HG02588 (cell line): ENCODE data around the gene IL17B.

Source experiments
- ATAC-seq: cut with Tn5 transposase; IDR thresholded peaks from one replicate; pipeline ENCODE4 v1.9.1; 2021; ENCODE audit warnings: mild to moderate bottlenecking, moderate library complexity; ENCODE audit not compliant: unreplicated experiment

The IL17B gene

GRCh38 chr5:149415066-149415967 is 36.2 kb upstream of the IL17B start:
- ATAC-seq: no peak

- ATAC-seq: no peak
Measured at GRCh38 chr5:149414405-149415065, 35.4 kb upstream of the IL17B start.

DNA sequence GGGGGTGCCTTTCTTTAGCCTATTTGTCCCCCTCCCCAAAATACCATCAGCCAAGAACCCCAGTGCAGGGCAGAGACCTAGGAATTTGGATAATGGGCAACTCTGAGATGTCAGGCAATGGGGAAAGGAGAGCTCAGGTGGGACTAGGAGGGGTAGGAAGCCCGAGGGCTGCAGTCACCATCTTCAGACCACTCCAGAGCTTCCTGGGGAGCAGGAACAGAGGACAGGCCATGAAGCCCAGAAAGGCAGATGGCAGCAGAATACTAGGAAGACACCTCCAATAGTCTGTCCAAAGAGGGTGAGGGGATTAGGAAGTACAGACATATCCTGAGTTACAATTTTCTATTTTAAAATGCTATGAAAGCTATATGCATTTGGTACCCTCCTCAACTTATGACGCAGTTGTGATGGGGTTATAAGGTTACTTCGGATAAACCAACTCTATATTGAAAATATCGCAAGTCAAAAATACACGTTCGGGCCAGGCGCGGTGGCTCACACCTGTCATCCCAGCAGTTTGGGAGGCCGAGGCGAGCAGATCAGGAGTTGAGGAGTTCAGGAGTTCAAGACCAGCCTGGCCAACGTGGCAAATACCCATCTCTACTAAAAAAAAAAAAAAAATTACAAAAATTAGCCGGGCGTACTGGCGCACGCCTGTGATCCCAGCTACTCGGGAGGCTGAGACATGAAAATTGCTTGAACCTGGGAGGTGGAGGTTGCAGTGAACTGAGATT is 34.6 kb upstream of the IL17B start:
- ATAC-seq: no peak

DNA sequence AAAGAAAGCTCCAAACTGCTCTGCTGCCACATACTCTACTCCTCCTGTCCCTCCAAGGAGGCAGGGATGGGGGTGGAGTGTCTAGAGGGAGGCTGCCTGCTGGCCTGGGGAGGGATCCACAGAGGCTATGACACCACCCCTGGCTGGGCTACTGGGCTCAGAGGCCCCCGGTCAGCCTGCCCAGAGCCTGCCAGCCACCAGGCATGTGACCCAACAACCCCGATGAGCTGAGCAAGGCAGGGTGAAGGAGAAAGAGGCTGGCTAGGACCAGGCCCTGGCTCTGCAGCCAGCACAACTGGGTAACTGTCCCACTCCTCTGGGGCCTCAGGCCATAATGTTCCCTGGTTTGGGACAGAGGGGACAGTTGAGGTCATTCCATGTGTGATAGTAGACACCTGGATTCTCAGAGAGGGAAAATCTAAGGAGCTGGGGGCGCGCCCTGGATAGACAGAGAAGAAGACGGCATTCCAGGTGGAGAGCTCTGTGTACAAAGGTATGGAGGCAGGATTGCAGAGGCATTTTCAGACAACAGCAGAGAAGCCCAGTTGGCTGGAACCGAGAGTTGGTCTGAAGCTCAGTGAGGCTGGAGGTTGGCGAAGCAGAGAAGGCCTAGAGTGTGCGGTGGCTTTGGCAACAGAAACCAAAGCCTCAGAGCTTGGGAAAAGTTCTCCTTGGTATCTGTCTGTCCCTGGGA is 33.8 kb upstream of the IL17B start:
- ATAC-seq: no peak

GRCh38 chr5:149411738-149412519 is 32.8 kb upstream of the IL17B start:
- no peak for ATAC-seq

GRCh38 chr5:149410721-149411432 is 31.8 kb upstream of the IL17B start:
- ATAC-seq: no peak

GRCh38 chr5:149410071-149410470 is 31.0 kb upstream of the IL17B start:
- no peak for ATAC-seq

- no peak for ATAC-seq
Measured at GRCh38 chr5:149409268-149409948, 30.3 kb upstream of the IL17B start.

- ATAC-seq: no peak
Measured at GRCh38 chr5:149408252-149409099, 29.4 kb upstream of the IL17B start.

GRCh38 chr5:149407323-149408251 is 28.5 kb upstream of the IL17B start:
- ATAC-seq: no peak

GRCh38 chr5:149406979-149407306 is 27.9 kb upstream of the IL17B start:
- no peak for ATAC-seq

DNA sequence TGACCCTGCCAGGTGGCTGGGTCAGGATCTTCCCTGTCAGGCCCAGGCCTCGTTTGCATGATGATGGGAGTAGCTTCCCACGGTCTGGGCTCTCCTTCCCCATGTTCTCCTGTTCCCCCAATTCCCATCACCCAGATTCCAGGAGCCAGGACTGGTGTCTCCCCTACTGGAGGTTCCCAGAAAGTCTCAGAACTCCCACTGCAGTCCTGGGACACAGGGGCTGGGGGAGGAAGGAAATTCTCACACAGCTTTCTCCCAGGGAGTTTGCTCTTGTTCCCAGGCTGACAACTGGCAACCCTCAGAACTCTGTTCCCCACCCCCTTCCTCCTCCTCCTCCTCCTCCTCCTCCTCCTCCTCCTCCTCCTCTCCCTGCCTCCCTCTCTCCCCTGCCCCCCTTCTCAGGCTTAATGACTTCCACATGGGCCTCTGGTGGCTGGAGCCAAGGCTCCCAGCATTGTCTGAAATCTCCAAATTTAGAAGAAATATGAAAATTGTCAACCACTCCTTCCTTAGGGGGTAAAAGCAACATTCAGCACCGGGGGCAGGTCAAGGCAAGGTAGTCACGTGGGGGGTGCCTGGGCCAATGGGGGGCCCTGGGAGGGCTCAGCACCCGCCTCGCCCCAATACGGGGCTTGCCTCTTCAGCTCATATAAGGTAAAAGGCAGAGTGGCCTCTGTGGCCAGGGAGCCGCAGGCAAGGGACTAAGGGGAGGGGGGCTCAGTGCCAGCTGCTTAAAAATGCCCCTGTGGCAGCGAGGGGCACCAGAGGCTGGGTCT is 27.3 kb upstream of the IL17B start:
- ATAC-seq: no peak

DNA sequence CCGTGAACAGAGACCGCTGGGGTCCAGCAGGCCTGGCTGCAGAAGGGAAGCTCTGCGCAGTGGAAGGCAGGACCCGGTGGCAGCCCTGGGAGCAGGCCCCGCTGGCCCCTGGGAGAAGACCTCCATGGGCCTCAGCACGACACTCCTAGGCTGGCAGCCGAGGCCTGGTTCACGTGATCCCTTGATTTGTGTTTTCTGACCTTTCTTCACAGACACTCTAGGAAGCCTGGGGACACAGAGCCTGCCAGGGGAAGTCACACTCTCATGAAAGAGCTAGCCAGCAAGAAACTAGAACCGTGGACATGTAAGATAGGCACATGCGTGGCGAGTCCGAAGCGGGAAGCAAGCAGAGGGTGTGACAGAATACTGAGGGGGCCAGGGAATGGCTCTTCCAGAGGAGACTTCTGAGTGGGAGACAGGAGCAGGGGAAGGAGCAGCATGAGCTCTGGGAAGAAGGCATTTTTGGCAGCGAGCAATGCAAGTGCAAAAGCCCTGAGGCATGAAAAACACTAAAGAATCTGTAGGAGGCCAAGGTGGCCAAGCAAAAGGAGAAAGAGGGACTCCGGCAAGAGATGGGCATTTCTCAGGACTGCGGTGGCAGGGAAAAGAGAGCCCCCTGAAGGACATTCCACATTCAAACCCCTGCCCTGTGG is 26.6 kb upstream of the IL17B start:
- ATAC-seq: no peak

DNA sequence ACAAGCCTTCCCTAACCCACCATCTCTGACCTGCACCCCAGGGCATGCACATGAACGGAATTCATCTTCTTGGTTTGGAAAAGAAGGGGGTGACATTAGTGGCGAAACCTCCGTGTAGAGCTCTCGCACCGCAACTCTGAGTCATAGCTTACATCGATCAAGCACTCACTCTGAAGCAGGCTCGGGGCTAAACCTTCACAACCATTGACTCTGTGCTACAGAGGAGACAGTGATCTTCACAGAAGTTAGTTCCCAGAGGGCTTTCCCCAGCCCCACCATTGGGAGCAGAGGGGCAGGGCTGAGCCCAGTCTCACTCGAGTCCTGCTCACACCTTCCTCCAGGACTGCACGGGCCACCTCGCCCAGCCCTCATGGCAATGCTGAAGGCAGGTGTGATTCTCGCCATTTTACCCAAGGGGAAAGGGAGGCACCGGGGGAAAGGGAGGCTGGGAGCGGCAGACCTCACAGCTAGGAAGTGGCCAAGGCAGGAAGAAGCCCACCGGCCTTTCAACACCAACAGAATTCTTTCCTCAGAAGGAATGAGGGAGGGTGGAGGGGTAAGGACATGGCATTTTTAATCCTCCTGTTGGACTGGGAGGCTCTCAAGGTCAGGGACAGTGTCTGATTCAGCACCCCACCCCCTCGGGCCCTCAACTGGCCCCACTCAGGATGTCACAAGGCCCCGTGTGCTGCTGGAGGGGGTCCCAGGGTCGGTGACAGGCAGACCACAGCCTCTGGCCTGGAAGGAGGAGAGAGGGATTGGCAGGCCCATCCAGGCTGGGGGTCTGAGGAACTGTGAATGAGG is 25.9 kb upstream of the IL17B start:
- no peak for ATAC-seq
